Measurements from ENCODE around the gene C2CD5. TPM values are rescaled to one million over a fixed set of nuclear protein-coding genes. Genes with fewer than 3 reads are reported as not detected.

C2CD5 gene
- total RNA-seq, 1 experiment from 2014 or later, result 48.2 TPM

GRCh38 chr12:22443379-22444316 is 100.7 kb downstream of the C2CD5 start:
- in situ Hi-C loops (cut with HindIII; ENCODE audit: low sequenced_read_pairs), result no loop called here
- peak; percentile 89 for DNase-seq (ENCODE audit: low spot score)

- no peak for DNase-seq (ENCODE audit: low spot score)
- in situ Hi-C loops (cut with HindIII; ENCODE audit: low sequenced_read_pairs), result no loop called here
These were observed 107.1 kb downstream of the C2CD5 start for GRCh38 chr12:22437031-22437806.

- in situ Hi-C loops (cut with HindIII; ENCODE audit: low sequenced_read_pairs), result no loop called here
These were observed 108.8 kb downstream of the C2CD5 start for GRCh38 chr12:22435583-22435982.

GRCh38 chr12:22431693-22432251 is 112.6 kb downstream of the C2CD5 start:
- in situ Hi-C loops (cut with HindIII; ENCODE audit: low sequenced_read_pairs), result no loop called here
- no peak for DNase-seq (ENCODE audit: low spot score)

More at GRCh38 chr12:22435583-22435982, 108.8 kb downstream of the C2CD5 start:
- no peak for DNase-seq (ENCODE audit: low spot score)

- in situ Hi-C loops (cut with HindIII; ENCODE audit: low sequenced_read_pairs), result no loop called here
- no peak for DNase-seq (ENCODE audit: low spot score)
These were observed 127.5 kb downstream of the C2CD5 start for GRCh38 chr12:22416801-22417200.

- no peak for DNase-seq (ENCODE audit: low spot score)
- in situ Hi-C loops (cut with HindIII; ENCODE audit: low sequenced_read_pairs), result no loop called here
These were observed 128.7 kb downstream of the C2CD5 start for GRCh38 chr12:22415342-22416309.

GRCh38 chr12:22414742-22415141 is 129.6 kb downstream of the C2CD5 start:
- in situ Hi-C loops (cut with HindIII; ENCODE audit: low sequenced_read_pairs), result no loop called here

GRCh38 chr12:22413592-22413991 is 130.8 kb downstream of the C2CD5 start:
- no peak for DNase-seq (ENCODE audit: low spot score)
- in situ Hi-C loops (cut with HindIII; ENCODE audit: low sequenced_read_pairs), result no loop called here

More at GRCh38 chr12:22414742-22415141, 129.6 kb downstream of the C2CD5 start:
- no peak for DNase-seq (ENCODE audit: low spot score)

- no peak for DNase-seq (ENCODE audit: low spot score)
- in situ Hi-C loops (cut with HindIII; ENCODE audit: low sequenced_read_pairs), result no loop called here
These were observed 131.8 kb downstream of the C2CD5 start for GRCh38 chr12:22412581-22412980.

- no peak for DNase-seq (ENCODE audit: low spot score)
- in situ Hi-C loops (cut with HindIII; ENCODE audit: low sequenced_read_pairs), result no loop called here
These were observed 133.9 kb downstream of the C2CD5 start for GRCh38 chr12:22410486-22410885.

GRCh38 chr12:22409377-22410164 is 134.8 kb downstream of the C2CD5 start:
- in situ Hi-C loops (cut with HindIII; ENCODE audit: low sequenced_read_pairs), result no loop called here
- no peak for DNase-seq (ENCODE audit: low spot score)

GRCh38 chr12:22408610-22409376 is 135.5 kb downstream of the C2CD5 start:
- no peak for DNase-seq (ENCODE audit: low spot score)
- in situ Hi-C loops (cut with HindIII; ENCODE audit: low sequenced_read_pairs), result no loop called here

- in situ Hi-C loops (cut with HindIII; ENCODE audit: low sequenced_read_pairs), result no loop called here
These were observed 136.9 kb downstream of the C2CD5 start for GRCh38 chr12:22407397-22407796.

GRCh38 chr12:22406627-22407026 is 137.7 kb downstream of the C2CD5 start:
- DNase-seq (ENCODE audit: low spot score), result no peak
- in situ Hi-C loops (cut with HindIII; ENCODE audit: low sequenced_read_pairs), result no loop called here

More at GRCh38 chr12:22407397-22407796, 136.9 kb downstream of the C2CD5 start:
- no peak for DNase-seq (ENCODE audit: low spot score)

- DNase-seq (ENCODE audit: low spot score), result no peak
- in situ Hi-C loops (cut with HindIII; ENCODE audit: low sequenced_read_pairs), result no loop called here
These were observed 144.7 kb downstream of the C2CD5 start for GRCh38 chr12:22399464-22400180.

Data from G401 (cell line).